NCI-H524 (cell line): ENCODE measurements around the gene AK9.
A peak's percentile ranks its signal among the peaks of the same experiment; 100 is the strongest.

Source experiments
- DNase-seq, 2 experiments: peaks; one replicate each; lab custom pipeline; 2025; lab: John Stamatoyannopoulos, UW

The AK9 gene

GRCh38 chr6:109456710-109457561 is 234.1 kb downstream of the AK9 start:
- DNase-seq, result no peak

- DNase-seq, result peak; percentile 53 to 69
These were observed 234.9 kb downstream of the AK9 start for GRCh38 chr6:109456111-109456583.

- peak; percentile 57 to 75 for DNase-seq
These were observed 235.4 kb downstream of the AK9 start, which contains the start of gene MICAL1 for GRCh38 chr6:109455437-109456110. MICAL1 (minus strand) TSS chr6:109455772; CDS start chr6:109454196, 1,576 bp downstream.

- DNase-seq, result peak; percentile 57 to 67
These were observed 236.2 kb downstream of the AK9 start for GRCh38 chr6:109454496-109455436.

- peak; percentile 90 to 96 for DNase-seq
These were observed 237.2 kb downstream of the AK9 start for GRCh38 chr6:109453594-109454495.

- DNase-seq, result no peak
These were observed 237.8 kb downstream of the AK9 start for GRCh38 chr6:109453156-109453555.

GRCh38 chr6:109452181-109452580 is 238.8 kb downstream of the AK9 start:
- no peak for DNase-seq

GRCh38 chr6:109451376-109451775 is 239.6 kb downstream of the AK9 start:
- DNase-seq, result no peak

GRCh38 chr6:109450801-109451200 is 240.2 kb downstream of the AK9 start:
- DNase-seq, result no peak

- DNase-seq, result no peak
These were observed 241.0 kb downstream of the AK9 start for GRCh38 chr6:109449795-109450673.

GRCh38 chr6:109449064-109449794 is 241.8 kb downstream of the AK9 start:
- no peak for DNase-seq

GRCh38 chr6:109448615-109449014 is 242.4 kb downstream of the AK9 start:
- no peak for DNase-seq

- DNase-seq, result no peak
These were observed 243.0 kb downstream of the AK9 start for GRCh38 chr6:109447878-109448555.

- no peak for DNase-seq
These were observed 243.9 kb downstream of the AK9 start for GRCh38 chr6:109447087-109447486.

- no peak for DNase-seq
These were observed 244.5 kb downstream of the AK9 start for GRCh38 chr6:109446541-109446940.

GRCh38 chr6:109446072-109446471 is 244.9 kb downstream of the AK9 start:
- no peak for DNase-seq

GRCh38 chr6:109445382-109445781 is 245.6 kb downstream of the AK9 start:
- no peak for DNase-seq

GRCh38 chr6:109443425-109443950 is 247.5 kb downstream of the AK9 start:
- no peak for DNase-seq
